ENCODE data around the gene ZNF536. TPM values are rescaled to one million over a fixed set of nuclear protein-coding genes. Genes with fewer than 3 reads are reported as not detected.

Gene ZNF536
- total and polyA plus RNA-seq, 7 experiments from 2014 or later = not detected

DNA sequence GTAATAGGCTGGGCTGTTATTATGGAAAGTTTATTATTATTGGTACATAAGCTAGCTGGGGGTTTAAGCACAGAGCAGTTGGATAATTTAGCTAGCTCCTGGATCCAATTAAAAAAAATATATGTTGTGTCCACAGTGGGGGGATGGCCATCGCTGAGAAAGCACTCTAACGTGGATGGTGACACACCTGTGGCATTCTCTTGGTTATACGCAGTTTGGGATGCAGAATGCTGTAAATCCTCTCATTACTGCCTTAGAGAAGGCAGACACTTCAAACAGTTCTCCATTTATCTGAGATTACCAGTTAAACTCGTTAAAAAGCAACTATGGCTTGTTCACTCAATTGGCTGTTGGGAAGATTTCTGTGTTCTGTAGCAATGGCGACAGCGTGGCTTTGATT lies 2.4 kb upstream of the ZNF536 start:
- Histone ChIP-seq H3K36me3 (ENCODE audit: control insufficient read depth in 2 of 3, insufficient read depth in 3 of 3, low read length in 3 of 3) (no peaks in the 10 kb centered on the region), H3K4me1 (ENCODE audit: control insufficient read depth in 2 of 2, insufficient read depth in 2 of 2, low read length in 2 of 2) (no peaks in the 10 kb centered on the region), H3K27ac (ENCODE audit: low read depth, low read length) (no peak overlapping the region), H3K27me3 (ENCODE audit: control insufficient read depth in 2 of 2, insufficient read depth in 2 of 2, low read length in 2 of 2) (peaks cover 0 to 3% of the 10 kb centered on the region in 2 donors), H3K9me3 (ENCODE audit: control insufficient read depth in 2 of 3, low read length in 3 of 3) (no peaks in the 10 kb centered on the region), H3K4me3 (ENCODE audit: low read length) (no peak overlapping the region)
- intact Hi-C loops (cut with micrococcal nuclease) = no loop called here
- no peak for DNase-seq
- Mint-ChIP-seq H3K27ac (no peak overlapping the region), H3K4me1 (peaks cover 0 to 7% (median 0%) of the 10 kb centered on the region in 7 donors), H3K27me3 (peaks cover 14 to 43% (median 21%) of the 10 kb centered on the region in 5 donors), H3K9me3 (peaks cover 0 to 2% (median 0%) of the 10 kb centered on the region in 11 donors), H3K36me3 (no peaks in the 10 kb centered on the region), H3K4me3 (no peak overlapping the region)
- CTCF ChIA-PET = no interaction called here
- POLR2A ChIA-PET = no interaction called here
- no peak for ATAC-seq

DNA sequence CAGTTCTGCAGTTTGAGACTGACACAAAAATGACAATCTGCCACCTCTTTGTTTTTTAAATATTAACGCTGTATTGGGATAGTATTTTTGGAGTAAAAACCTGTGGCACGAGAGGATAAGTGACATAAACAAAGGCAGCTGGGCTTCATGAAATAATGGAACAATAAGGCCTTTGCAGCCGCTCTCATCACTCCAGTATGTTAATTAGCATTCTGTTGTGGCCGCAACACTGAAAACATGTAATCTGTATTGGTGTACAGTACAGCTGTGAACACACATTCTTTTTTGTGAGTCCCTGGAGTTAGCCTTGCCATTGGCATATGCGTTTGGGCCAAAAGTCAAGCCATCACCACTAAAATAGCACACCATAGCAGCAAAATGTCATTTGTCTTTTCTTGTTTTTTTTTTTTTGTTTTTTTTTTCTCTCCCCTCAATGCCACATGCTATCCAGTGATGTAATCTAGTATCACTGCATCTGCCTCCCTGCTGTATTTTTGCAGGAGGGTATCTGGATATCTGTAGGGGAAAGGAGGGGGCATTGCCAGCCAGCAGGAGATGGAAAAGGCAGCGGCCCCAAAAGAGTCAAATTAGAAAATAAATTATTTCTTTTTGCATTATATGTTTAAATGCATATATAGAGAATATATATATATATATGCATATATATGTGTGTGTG lies 885 bp upstream of the ZNF536 start:
- Mint-ChIP-seq H3K4me3 (no peak overlapping the region), H3K27ac (no peak overlapping the region), H3K4me1 (peaks cover 0 to 5% (median 0%) of the 10 kb centered on the region in 7 donors), H3K27me3 (peaks cover 24 to 55% (median 31%) of the 10 kb centered on the region in 5 donors), H3K36me3 (no peaks in the 10 kb centered on the region), H3K9me3 (peaks cover 0 to 2% (median 0%) of the 10 kb centered on the region in 11 donors)
- H3K9me3 ChIP-seq (ENCODE audit: control insufficient read depth in 2 of 3, low read length in 3 of 3) = no peaks in the 10 kb centered on the region
- DNase-seq (no peak), ATAC-seq (no peak)
- H3K27ac ChIP-seq (ENCODE audit: low read depth, low read length) = no peak overlapping the region
- CTCF ChIA-PET = no interaction called here
- POLR2A ChIA-PET = no interaction called here
- H3K4me3 ChIP-seq (ENCODE audit: low read length) = no peak overlapping the region
- no peaks in the 10 kb centered on the region for H3K36me3 ChIP-seq (ENCODE audit: control insufficient read depth in 2 of 3, insufficient read depth in 3 of 3, low read length in 3 of 3)
- no peaks in the 10 kb centered on the region for H3K4me1 ChIP-seq (ENCODE audit: control insufficient read depth in 2 of 2, insufficient read depth in 2 of 2, low read length in 2 of 2)
- peaks cover 0 to 3% of the 10 kb centered on the region in 2 donors for H3K27me3 ChIP-seq (ENCODE audit: control insufficient read depth in 2 of 2, insufficient read depth in 2 of 2, low read length in 2 of 2)
- intact Hi-C loops (cut with micrococcal nuclease) = no loop called here

DNA sequence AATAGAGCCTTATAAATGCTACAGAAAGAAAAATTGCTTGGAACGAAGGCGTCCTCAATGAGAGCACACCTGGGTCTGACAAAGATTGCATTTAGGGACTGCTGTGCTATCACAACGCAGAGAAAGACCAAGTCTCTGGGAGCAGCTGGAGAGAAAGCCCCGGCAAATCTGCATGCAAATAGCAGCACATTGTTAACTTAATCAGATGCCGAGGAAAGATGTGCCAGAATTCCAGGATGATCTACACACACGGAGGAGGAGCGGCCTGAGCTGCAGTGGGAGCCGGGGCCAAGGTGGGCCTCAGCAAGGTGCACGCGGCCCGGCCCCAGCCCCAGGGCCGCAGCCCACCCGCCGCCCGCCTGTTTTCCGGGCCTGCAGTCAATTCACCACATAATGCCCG lies 1.4 kb downstream of the ZNF536 start:
- intact Hi-C loops (cut with micrococcal nuclease) = no loop called here
- H3K27me3 ChIP-seq (ENCODE audit: control insufficient read depth in 2 of 2, insufficient read depth in 2 of 2, low read length in 2 of 2) = peaks cover 0 to 3% of the 10 kb centered on the region in 2 donors
- H3K9me3 Mint-ChIP-seq = peaks cover 0 to 4% (median 0%) of the 10 kb centered on the region in 11 donors
- H3K36me3 Mint-ChIP-seq = no peaks in the 10 kb centered on the region
- H3K27me3 Mint-ChIP-seq = peaks cover 24 to 58% (median 35%) of the 10 kb centered on the region in 5 donors
- no peaks in the 10 kb centered on the region for H3K36me3 ChIP-seq (ENCODE audit: control insufficient read depth in 2 of 3, insufficient read depth in 3 of 3, low read length in 3 of 3)
- no peak for DNase-seq
- no peaks in the 10 kb centered on the region for H3K9me3 ChIP-seq (ENCODE audit: control insufficient read depth in 2 of 3, low read length in 3 of 3)
- no peak overlapping the region for H3K4me3 Mint-ChIP-seq
- H3K27ac ChIP-seq (ENCODE audit: low read depth, low read length) = no peak overlapping the region
- POLR2A ChIA-PET = no interaction called here
- peaks cover 0 to 5% (median 0%) of the 10 kb centered on the region in 7 donors for H3K4me1 Mint-ChIP-seq
- H3K27ac Mint-ChIP-seq = no peak overlapping the region
- CTCF ChIA-PET = no interaction called here
- no peak for ATAC-seq
- H3K4me1 ChIP-seq (ENCODE audit: control insufficient read depth in 2 of 2, insufficient read depth in 2 of 2, low read length in 2 of 2) = no peaks in the 10 kb centered on the region
- H3K4me3 ChIP-seq (ENCODE audit: low read length) = no peak overlapping the region

DNA sequence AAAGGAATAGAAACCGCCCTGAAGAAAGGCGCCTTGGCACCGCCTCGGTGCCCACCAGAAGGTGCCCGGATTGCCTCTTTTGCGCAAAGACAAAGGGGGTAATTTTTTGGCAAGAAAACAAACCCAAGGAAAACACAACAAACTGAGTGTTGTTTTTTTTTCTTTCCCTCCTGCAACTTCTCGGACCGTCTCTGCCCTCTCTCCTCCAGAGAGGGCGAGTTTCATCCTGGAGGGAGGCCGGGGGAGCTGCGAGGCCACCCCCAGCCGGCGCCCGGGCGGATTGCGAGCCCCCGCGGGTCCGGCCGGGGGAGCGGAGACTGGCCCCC lies 2.3 kb downstream of the ZNF536 start:
- no peak overlapping the region for H3K4me3 Mint-ChIP-seq
- no peak overlapping the region for H3K27ac Mint-ChIP-seq
- Histone ChIP-seq H3K4me3 (ENCODE audit: low read length) (no peak overlapping the region), H3K9me3 (ENCODE audit: control insufficient read depth in 2 of 3, low read length in 3 of 3) (no peaks in the 10 kb centered on the region), H3K27me3 (ENCODE audit: control insufficient read depth in 2 of 2, insufficient read depth in 2 of 2, low read length in 2 of 2) (peaks cover 0 to 3% of the 10 kb centered on the region in 2 donors), H3K4me1 (ENCODE audit: control insufficient read depth in 2 of 2, insufficient read depth in 2 of 2, low read length in 2 of 2) (no peaks in the 10 kb centered on the region), H3K36me3 (ENCODE audit: control insufficient read depth in 2 of 3, insufficient read depth in 3 of 3, low read length in 3 of 3) (no peaks in the 10 kb centered on the region), H3K27ac (ENCODE audit: low read depth, low read length) (no peak overlapping the region)
- H3K36me3 Mint-ChIP-seq = no peaks in the 10 kb centered on the region
- CTCF ChIA-PET = no interaction called here
- ATAC-seq = no peak
- DNase-seq = no peak
- POLR2A ChIA-PET = no interaction called here
- peaks cover 24 to 58% (median 35%) of the 10 kb centered on the region in 5 donors for H3K27me3 Mint-ChIP-seq
- peaks cover 0 to 5% (median 0%) of the 10 kb centered on the region in 7 donors for H3K4me1 Mint-ChIP-seq
- H3K9me3 Mint-ChIP-seq = peaks cover 0 to 4% (median 0%) of the 10 kb centered on the region in 11 donors
- intact Hi-C loops (cut with micrococcal nuclease) = no loop called here

DNA sequence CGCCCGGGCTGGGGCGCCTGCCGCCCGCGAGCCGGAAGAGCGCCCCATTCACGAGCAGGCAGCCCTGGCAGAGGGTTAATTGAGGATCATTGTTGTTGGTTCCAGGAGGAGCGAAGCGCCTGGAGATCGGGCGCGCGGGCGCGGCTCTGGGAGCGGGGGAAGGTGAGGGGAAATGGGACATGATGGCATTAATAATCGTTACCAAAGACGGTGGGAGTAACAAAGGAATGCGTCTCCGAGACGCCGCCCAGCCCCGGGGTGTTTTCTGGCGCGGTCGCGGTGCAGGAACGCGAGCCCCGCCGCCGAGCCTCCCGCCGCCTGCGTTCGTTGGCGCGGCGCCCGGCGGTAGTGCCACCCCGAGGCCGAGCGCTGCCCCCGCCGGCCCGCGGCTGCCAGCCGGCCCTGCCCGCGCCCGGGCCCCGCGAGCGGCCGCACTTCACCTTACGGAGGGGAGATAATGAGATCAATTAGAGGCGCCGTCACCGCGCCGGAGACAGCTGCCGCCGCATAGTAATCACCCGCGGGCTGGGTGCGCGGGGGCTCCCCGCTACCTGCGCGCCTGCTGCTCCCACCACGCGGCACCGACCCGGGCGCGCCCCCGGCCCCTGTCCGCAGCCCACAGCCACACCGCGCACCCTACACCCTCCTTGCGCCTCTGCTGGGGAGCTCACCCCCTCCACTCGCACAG lies 2.8 kb downstream of the ZNF536 start:
- H3K27me3 Mint-ChIP-seq = peaks cover 24 to 56% (median 35%) of the 10 kb centered on the region in 5 donors
- ChIA-PET POLR2A (no interaction called here), CTCF (no interaction called here)
- H3K9me3 ChIP-seq (ENCODE audit: control insufficient read depth in 2 of 3, low read length in 3 of 3) = no peaks in the 10 kb centered on the region
- H3K27me3 ChIP-seq (ENCODE audit: control insufficient read depth in 2 of 2, insufficient read depth in 2 of 2, low read length in 2 of 2) = peaks cover 0 to 3% of the 10 kb centered on the region in 2 donors
- no peak overlapping the region for H3K27ac Mint-ChIP-seq
- ATAC-seq = no peak
- no peak overlapping the region for H3K4me3 ChIP-seq (ENCODE audit: low read length)
- H3K36me3 Mint-ChIP-seq = no peaks in the 10 kb centered on the region
- H3K27ac ChIP-seq (ENCODE audit: low read depth, low read length) = no peak overlapping the region
- intact Hi-C loops (cut with micrococcal nuclease) = no loop called here
- DNase-seq = no peak
- no peak overlapping the region for H3K4me3 Mint-ChIP-seq
- H3K4me1 Mint-ChIP-seq = peaks cover 0 to 5% (median 0%) of the 10 kb centered on the region in 7 donors
- no peaks in the 10 kb centered on the region for H3K36me3 ChIP-seq (ENCODE audit: control insufficient read depth in 2 of 3, insufficient read depth in 3 of 3, low read length in 3 of 3)
- no peaks in the 10 kb centered on the region for H3K4me1 ChIP-seq (ENCODE audit: control insufficient read depth in 2 of 2, insufficient read depth in 2 of 2, low read length in 2 of 2)
- peaks cover 0 to 4% (median 0%) of the 10 kb centered on the region in 11 donors for H3K9me3 Mint-ChIP-seq

DNA sequence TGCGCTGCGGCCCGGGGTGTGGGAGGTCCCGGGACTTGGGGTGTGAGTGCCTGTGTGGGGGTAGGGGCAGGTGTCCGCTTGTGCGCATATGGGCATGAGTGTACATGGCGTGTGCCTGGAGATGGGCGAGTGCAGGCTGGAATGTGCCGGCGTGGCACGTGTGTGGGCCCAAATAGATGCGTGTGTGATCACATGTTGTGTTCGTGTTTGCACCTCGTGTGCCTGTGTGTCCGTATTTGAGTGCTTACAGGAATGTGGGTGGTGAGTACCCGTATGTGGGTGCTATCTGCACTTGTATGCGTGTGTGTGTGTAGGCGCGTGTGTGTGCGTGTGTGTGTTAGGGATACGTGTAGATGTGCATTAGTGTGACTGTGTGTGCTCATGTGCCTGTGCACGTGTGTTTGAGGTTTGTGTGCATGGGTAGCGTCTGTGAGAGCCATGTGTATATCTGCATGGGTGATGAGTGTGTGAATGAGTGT lies 3.4 kb downstream of the ZNF536 start:
- Mint-ChIP-seq H3K27me3 (peaks cover 24 to 52% (median 35%) of the 10 kb centered on the region in 5 donors), H3K27ac (no peak overlapping the region)

More for the DNA sequence above, 3.4 kb downstream of the ZNF536 start:
- peaks cover 0 to 4% (median 0%) of the 10 kb centered on the region in 11 donors for H3K9me3 Mint-ChIP-seq
- H3K4me1 Mint-ChIP-seq = peaks cover 0 to 5% (median 0%) of the 10 kb centered on the region in 7 donors
- H3K9me3 ChIP-seq (ENCODE audit: control insufficient read depth in 2 of 3, low read length in 3 of 3) = no peaks in the 10 kb centered on the region
- no peak for DNase-seq
- no peaks in the 10 kb centered on the region for H3K4me1 ChIP-seq (ENCODE audit: control insufficient read depth in 2 of 2, insufficient read depth in 2 of 2, low read length in 2 of 2)
- H3K4me3 ChIP-seq (ENCODE audit: low read length) = no peak overlapping the region
- intact Hi-C loops (cut with micrococcal nuclease) = no loop called here
- POLR2A ChIA-PET = no interaction called here
- H3K27ac ChIP-seq (ENCODE audit: low read depth, low read length) = no peak overlapping the region
- peak overlapping the region in 1 of 10 donors; percentile 33 for H3K4me3 Mint-ChIP-seq
- no peak for ATAC-seq
- H3K36me3 Mint-ChIP-seq = no peaks in the 10 kb centered on the region
- peaks cover 0 to 3% of the 10 kb centered on the region in 2 donors for H3K27me3 ChIP-seq (ENCODE audit: control insufficient read depth in 2 of 2, insufficient read depth in 2 of 2, low read length in 2 of 2)
- CTCF ChIA-PET = no interaction called here
- no peaks in the 10 kb centered on the region for H3K36me3 ChIP-seq (ENCODE audit: control insufficient read depth in 2 of 3, insufficient read depth in 3 of 3, low read length in 3 of 3)
